Measurements from ENCODE around the gene FOXRED2. TPM values are rescaled to one million over a fixed set of nuclear protein-coding genes. Genes with fewer than 3 reads are reported as not detected.

The FOXRED2 gene
- polyA plus RNA-seq, 1 donor: 13.9 TPM

- Histone ChIP-seq H3K9me3 (ENCODE audit: control insufficient read depth, low read depth, low read length) (no peaks in the 10 kb centered on the region), H3K27me3 (ENCODE audit: control insufficient read depth, insufficient read depth, low read length) (no peaks in the 10 kb centered on the region), H3K27ac (ENCODE audit: low read length) (no peak overlapping the region), H3K4me3 (ENCODE audit: low read length) (no peak overlapping the region), H3K36me3 (ENCODE audit: control insufficient read depth, insufficient read depth, low read length) (no peaks in the 10 kb centered on the region), H3K4me1 (ENCODE audit: control insufficient read depth, insufficient read depth, low read length) (peaks cover 24% of the 10 kb centered on the region)
- DNase-seq: no peak
- no CpG with 5 or more reads among the region's 11 CpGs for WGBS (ENCODE audit: insufficient coverage, low lambda C conversion rate)
Observed at GRCh38 chr22:36449596-36450175, 57.2 kb downstream of the FOXRED2 start.

- Histone ChIP-seq H3K4me1 (ENCODE audit: control insufficient read depth, insufficient read depth, low read length) (peaks cover 22% of the 10 kb centered on the region), H3K27ac (ENCODE audit: low read length) (no peak overlapping the region)
- WGBS (ENCODE audit: insufficient coverage, low lambda C conversion rate): no CpG with 5 or more reads among the region's 2 CpGs
Observed at GRCh38 chr22:36447632-36448031, 59.2 kb downstream of the FOXRED2 start.

GRCh38 chr22:36445158-36445668 is 61.6 kb downstream of the FOXRED2 start:
- Histone ChIP-seq H3K4me1 (ENCODE audit: control insufficient read depth, insufficient read depth, low read length) (peaks cover 11% of the 10 kb centered on the region), H3K36me3 (ENCODE audit: control insufficient read depth, insufficient read depth, low read length) (no peaks in the 10 kb centered on the region), H3K4me3 (ENCODE audit: low read length) (no peak overlapping the region), H3K9me3 (ENCODE audit: control insufficient read depth, low read depth, low read length) (no peaks in the 10 kb centered on the region), H3K27me3 (ENCODE audit: control insufficient read depth, insufficient read depth, low read length) (no peaks in the 10 kb centered on the region), H3K27ac (ENCODE audit: low read length) (no peak overlapping the region)
- DNase-seq: no peak
- no CpG with 5 or more reads among the region's 8 CpGs for WGBS (ENCODE audit: insufficient coverage, low lambda C conversion rate)

More at GRCh38 chr22:36447632-36448031, 59.2 kb downstream of the FOXRED2 start:
- Histone ChIP-seq H3K36me3 (ENCODE audit: control insufficient read depth, insufficient read depth, low read length) (no peaks in the 10 kb centered on the region), H3K4me3 (ENCODE audit: low read length) (no peak overlapping the region), H3K27me3 (ENCODE audit: control insufficient read depth, insufficient read depth, low read length) (no peaks in the 10 kb centered on the region), H3K9me3 (ENCODE audit: control insufficient read depth, low read depth, low read length) (no peaks in the 10 kb centered on the region)
- DNase-seq: no peak

DNA sequence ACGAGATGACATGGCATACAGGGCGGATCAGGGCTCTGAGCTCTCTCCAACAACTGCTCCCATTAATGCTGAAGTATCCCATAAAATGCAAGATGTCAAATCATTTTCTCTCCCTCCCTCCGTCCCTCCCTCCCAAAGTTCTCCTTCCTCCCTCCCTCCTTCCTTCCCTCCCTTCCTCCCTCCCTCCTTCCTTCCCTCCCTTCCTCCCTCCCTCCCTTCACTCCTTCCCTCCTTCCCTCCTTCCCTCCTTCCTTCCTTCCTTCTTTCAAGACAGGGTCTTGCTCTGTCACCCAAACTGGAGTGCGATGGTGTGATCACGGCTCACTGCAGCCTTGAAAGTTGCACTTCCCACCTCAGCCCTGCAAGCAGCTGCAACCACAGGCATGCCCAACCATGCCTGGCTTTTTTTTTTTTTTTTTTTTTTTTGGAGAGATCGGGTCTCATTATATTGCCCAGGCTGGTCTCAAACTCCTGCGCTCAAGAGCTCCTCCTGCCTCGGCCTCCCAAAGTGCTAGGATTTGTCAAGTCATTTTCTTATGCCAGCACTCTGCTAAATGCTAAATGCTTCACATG is 63.6 kb downstream of the FOXRED2 start:
- Histone ChIP-seq H3K4me3 (ENCODE audit: low read length) (no peak overlapping the region), H3K27ac (ENCODE audit: low read length) (no peak overlapping the region), H3K27me3 (ENCODE audit: control insufficient read depth, insufficient read depth, low read length) (no peaks in the 10 kb centered on the region), H3K9me3 (ENCODE audit: control insufficient read depth, low read depth, low read length) (no peaks in the 10 kb centered on the region), H3K36me3 (ENCODE audit: control insufficient read depth, insufficient read depth, low read length) (no peaks in the 10 kb centered on the region), H3K4me1 (ENCODE audit: control insufficient read depth, insufficient read depth, low read length) (peaks cover 7% of the 10 kb centered on the region)
- no peak for DNase-seq
- 100% methylated on average over 1 of the region's 8 CpGs for WGBS (ENCODE audit: insufficient coverage, low lambda C conversion rate)

DNA sequence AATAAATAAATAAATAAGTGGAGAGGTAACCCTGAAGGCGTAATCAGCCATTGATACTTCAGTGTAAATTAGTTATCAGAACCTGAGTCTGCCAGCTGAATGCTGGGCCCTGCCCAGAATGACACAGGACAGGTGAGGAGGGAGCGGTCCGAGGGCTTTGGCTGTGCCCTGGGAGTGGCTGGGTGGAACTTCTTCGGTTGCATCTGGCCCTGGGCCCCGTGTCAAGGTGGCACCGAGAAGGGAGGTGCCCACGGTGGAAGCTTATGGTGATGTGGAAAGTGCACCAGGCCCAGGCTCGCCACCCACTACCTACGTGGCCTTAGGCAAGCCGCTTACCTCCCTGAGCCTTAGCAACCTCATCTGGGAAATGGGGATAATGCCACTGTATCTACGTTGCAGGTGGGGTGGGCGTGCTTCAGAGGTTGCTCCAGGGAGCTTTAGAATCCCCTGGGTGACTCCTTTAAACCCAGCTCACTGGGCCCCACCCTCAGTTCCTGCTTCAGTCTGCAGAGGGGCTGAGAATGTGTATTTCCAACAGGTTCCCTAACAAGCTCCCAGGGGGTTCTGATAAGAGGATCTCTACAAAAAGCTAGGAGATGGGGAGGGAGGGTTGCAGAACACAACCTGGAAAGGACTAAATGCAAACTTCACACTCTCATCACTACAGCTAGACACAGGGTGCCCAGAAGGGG is 64.2 kb downstream of the FOXRED2 start:
- Histone ChIP-seq H3K36me3 (ENCODE audit: control insufficient read depth, insufficient read depth, low read length) (no peaks in the 10 kb centered on the region), H3K4me1 (ENCODE audit: control insufficient read depth, insufficient read depth, low read length) (peaks cover 7% of the 10 kb centered on the region), H3K9me3 (ENCODE audit: control insufficient read depth, low read depth, low read length) (no peaks in the 10 kb centered on the region), H3K27ac (ENCODE audit: low read length) (no peak overlapping the region), H3K27me3 (ENCODE audit: control insufficient read depth, insufficient read depth, low read length) (no peaks in the 10 kb centered on the region), H3K4me3 (ENCODE audit: low read length) (no peak overlapping the region)
- no CpG with 5 or more reads among the region's 12 CpGs for WGBS (ENCODE audit: insufficient coverage, low lambda C conversion rate)
- no peak for DNase-seq

DNA sequence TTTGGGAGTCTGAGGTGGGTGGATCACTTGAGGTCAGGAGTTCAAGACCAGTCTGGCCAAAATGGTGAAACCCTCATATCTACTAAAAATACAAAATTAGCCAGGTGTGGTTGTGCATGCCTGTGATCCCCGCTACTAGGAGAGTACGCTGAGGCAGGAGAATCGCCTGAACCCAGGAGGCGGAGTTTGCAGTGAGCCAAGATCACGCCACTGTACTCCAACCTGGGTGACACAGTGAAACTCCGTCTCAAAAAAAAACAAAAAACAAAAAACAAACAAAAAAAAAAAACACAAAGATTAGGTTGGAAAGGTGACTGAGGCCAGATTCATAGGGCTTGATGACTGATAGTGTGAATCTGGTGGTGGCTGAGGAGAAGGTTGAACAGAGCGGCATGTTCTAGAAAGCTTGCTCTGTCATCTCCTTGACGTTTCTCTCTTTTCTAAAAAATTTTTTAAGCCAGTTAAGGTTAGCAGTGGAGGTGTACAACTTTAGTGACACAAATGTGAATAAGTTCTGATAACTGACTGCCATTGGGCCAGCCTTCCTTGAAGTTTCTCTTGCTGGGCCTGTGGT is 66.3 kb downstream of the FOXRED2 start:
- 67% methylated on average over 2 of the region's 8 CpGs for WGBS (ENCODE audit: insufficient coverage, low lambda C conversion rate)
- Histone ChIP-seq H3K27ac (ENCODE audit: low read length) (no peak overlapping the region), H3K4me3 (ENCODE audit: low read length) (no peak overlapping the region), H3K36me3 (ENCODE audit: control insufficient read depth, insufficient read depth, low read length) (no peaks in the 10 kb centered on the region), H3K9me3 (ENCODE audit: control insufficient read depth, low read depth, low read length) (no peaks in the 10 kb centered on the region), H3K4me1 (ENCODE audit: control insufficient read depth, insufficient read depth, low read length) (peaks cover 21% of the 10 kb centered on the region), H3K27me3 (ENCODE audit: control insufficient read depth, insufficient read depth, low read length) (no peaks in the 10 kb centered on the region)
- no peak for DNase-seq

GRCh38 chr22:36439481-36440271 is 67.2 kb downstream of the FOXRED2 start:
- Histone ChIP-seq H3K27me3 (ENCODE audit: control insufficient read depth, insufficient read depth, low read length) (no peaks in the 10 kb centered on the region), H3K9me3 (ENCODE audit: control insufficient read depth, low read depth, low read length) (no peaks in the 10 kb centered on the region), H3K36me3 (ENCODE audit: control insufficient read depth, insufficient read depth, low read length) (no peaks in the 10 kb centered on the region), H3K27ac (ENCODE audit: low read length) (no peak overlapping the region), H3K4me1 (ENCODE audit: control insufficient read depth, insufficient read depth, low read length) (peaks cover 29% of the 10 kb centered on the region), H3K4me3 (ENCODE audit: low read length) (no peak overlapping the region)
- peak in 1 of 2 donors; percentile 61 for DNase-seq
- 100% methylated on average over 1 of the region's 6 CpGs for WGBS (ENCODE audit: insufficient coverage, low lambda C conversion rate)

Other genes with a start within 250 kb of the FOXRED2 start
- gene MYH9, start 119.1 kb downstream of the FOXRED2 start, polyA plus RNA-seq: 191 TPM
- gene TXN2, start 25.4 kb downstream of the FOXRED2 start, polyA plus RNA-seq: 85.9 TPM
- gene EIF3D, start 22.1 kb upstream of the FOXRED2 start, polyA plus RNA-seq: 215 TPM
- gene CACNG2, start 196.7 kb upstream of the FOXRED2 start, polyA plus RNA-seq: 0.09 TPM